ENCODE results near the gene SEC14L1.

The SEC14L1 gene

GRCh38 chr17:77180503-77181357, 40.0 kb downstream of the SEC14L1 start:
- Histone ChIP-seq H3K4me2 (no peak overlapping the region), H3K36me3 (ENCODE audit: insufficient read depth) (no peaks in the 10 kb centered on the region), H3K27me3 (ENCODE audit: insufficient read depth, low read depth) (no peaks in the 10 kb centered on the region), H4K20me1 (ENCODE audit: insufficient read depth) (0 out of 2 replicates have a peak, but pooled peaks cover 7% of the 10 kb centered on the region), H2AFZ (ENCODE audit: low read depth) (no peak overlapping the region), H3K79me2 (ENCODE audit: insufficient read depth, low read depth) (peaks cover 48% of the 10 kb centered on the region; the same call in 1 of the 2 replicates), H3K9ac (no peak overlapping the region), H3K4me3 (IDR thresholded peaks at IDR 0.05; ENCODE audit: insufficient read depth, low read depth, low read length) (no peak overlapping the region), H3K27ac (no peak overlapping the region), H3K4me1 (ENCODE audit: low read depth, poor library complexity, severe bottlenecking) (peaks cover 9% of the 10 kb centered on the region)
- no peak for TF ChIP-seq CTCF (conservative IDR thresholded peaks at IDR 0.05; ENCODE audit: low read depth, low read length)

GRCh38 chr17:77182205-77183172, 41.7 kb downstream of the SEC14L1 start:
- Histone ChIP-seq H4K20me1 (ENCODE audit: insufficient read depth) (0 out of 2 replicates have a peak, but pooled peaks cover 7% of the 10 kb centered on the region), H3K4me2 (no peak overlapping the region), H3K79me2 (ENCODE audit: insufficient read depth, low read depth) (peaks cover 48% of the 10 kb centered on the region; the same call in 1 of the 2 replicates), H3K4me1 (ENCODE audit: low read depth, poor library complexity, severe bottlenecking) (peaks cover 20% of the 10 kb centered on the region), H3K4me3 (IDR thresholded peaks at IDR 0.05; ENCODE audit: insufficient read depth, low read depth, low read length) (no peak overlapping the region), H2AFZ (ENCODE audit: low read depth) (no peak overlapping the region), H3K36me3 (ENCODE audit: insufficient read depth) (no peaks in the 10 kb centered on the region), H3K27ac (no peak overlapping the region), H3K9ac (no peak overlapping the region), H3K27me3 (ENCODE audit: insufficient read depth, low read depth) (no peaks in the 10 kb centered on the region)
- TF ChIP-seq CTCF (conservative IDR thresholded peaks at IDR 0.05; ENCODE audit: low read depth, low read length), result no peak

- no peak overlapping the region for H3K4me2 ChIP-seq
- no peak for TF ChIP-seq CTCF (conservative IDR thresholded peaks at IDR 0.05; ENCODE audit: low read depth, low read length)
- 0 out of 2 replicates have a peak, but pooled peaks cover 7% of the 10 kb centered on the region for H4K20me1 ChIP-seq (ENCODE audit: insufficient read depth)
- peaks cover 58% of the 10 kb centered on the region; the same call in 1 of the 2 replicates for H3K79me2 ChIP-seq (ENCODE audit: insufficient read depth, low read depth)
- H2AFZ ChIP-seq (ENCODE audit: low read depth), result no peak overlapping the region
- no peaks in the 10 kb centered on the region for H3K27me3 ChIP-seq (ENCODE audit: insufficient read depth, low read depth)
- peaks cover 39% of the 10 kb centered on the region for H3K4me1 ChIP-seq (ENCODE audit: low read depth, poor library complexity, severe bottlenecking)
- H3K4me3 ChIP-seq (IDR thresholded peaks at IDR 0.05; ENCODE audit: insufficient read depth, low read depth, low read length), result no peak overlapping the region
- H3K9ac ChIP-seq, result no peak overlapping the region
- H3K36me3 ChIP-seq (ENCODE audit: insufficient read depth), result no peaks in the 10 kb centered on the region
- H3K27ac ChIP-seq, result no peak overlapping the region
These were observed 43.7 kb downstream of the SEC14L1 start for GRCh38 chr17:77184474-77184873.

- peaks cover 64% of the 10 kb centered on the region; the same call in 1 of the 2 replicates for H3K79me2 ChIP-seq (ENCODE audit: insufficient read depth, low read depth)
- H3K4me1 ChIP-seq (ENCODE audit: low read depth, poor library complexity, severe bottlenecking), result peaks cover 45% of the 10 kb centered on the region
- no peak for TF ChIP-seq CTCF (conservative IDR thresholded peaks at IDR 0.05; ENCODE audit: low read depth, low read length)
- H3K4me2 ChIP-seq, result no peak overlapping the region
- H4K20me1 ChIP-seq (ENCODE audit: insufficient read depth), result 0 out of 2 replicates have a peak, but pooled peaks cover 7% of the 10 kb centered on the region
- no peak overlapping the region for H3K9ac ChIP-seq
- no peak overlapping the region for H3K27ac ChIP-seq
- no peak overlapping the region for H3K4me3 ChIP-seq (IDR thresholded peaks at IDR 0.05; ENCODE audit: insufficient read depth, low read depth, low read length)
- no peaks in the 10 kb centered on the region for H3K27me3 ChIP-seq (ENCODE audit: insufficient read depth, low read depth)
- no peaks in the 10 kb centered on the region for H3K36me3 ChIP-seq (ENCODE audit: insufficient read depth)
- H2AFZ ChIP-seq (ENCODE audit: low read depth), result no peak overlapping the region
These were observed 44.4 kb downstream of the SEC14L1 start for GRCh38 chr17:77185137-77185536.
